Left ventricle myocardium inferior (tissue), 1 donor: ENCODE data around the gene SBF2. TPM values are rescaled to one million over a fixed set of nuclear protein-coding genes. Genes with fewer than 3 reads are reported as not detected.
"Not testable (repeated sequence)": the region's sequence is repeated elsewhere in the genome, so short reads cannot be mapped to it uniquely, and the experiment has no call there.

Experiments used
- DNase-seq: peaks from one replicate; pipeline ENCODE4 v3.0.0-alpha.2; 2020
- H3K27ac ChIP-seq: fragments of 200-600 bp; replicated peaks from 2 replicates; pipeline ENCODE4 v1.8.0; 2021
- H3K27me3 ChIP-seq: fragments of 200-600 bp; 2 replicates; pipeline ENCODE4 v1.8.0; 2021; ENCODE audit warnings: low read depth
- H3K36me3 ChIP-seq: fragments of 200-600 bp; 2 replicates; pipeline ENCODE4 v1.8.0; 2021
- H3K4me1 ChIP-seq: fragments of 200-600 bp; 2 replicates; pipeline ENCODE4 v1.8.0; 2021
- H3K4me3 ChIP-seq: fragments of 200-600 bp; 2 replicates; pipeline ENCODE4 v1.8.0; 2021; ENCODE audit warnings: mild to moderate bottlenecking, moderate library complexity
- H3K9me3 ChIP-seq: fragments of 200-600 bp; replicated peaks from 2 replicates; pipeline ENCODE4 v1.8.0; 2021
- CTCF ChIP-seq: fragments of 200-600 bp; IDR thresholded peaks from 2 replicates; pipeline ENCODE4 v1.8.0; 2021; ENCODE audit warnings: antibody characterized with exemption, mild to moderate bottlenecking, borderline replicate concordance
- intact Hi-C: fragments of 100-400 bp; cut with micrococcal nuclease; formaldehyde crosslinking; loops from one replicate; pipeline ENCODE4 v1.11.0; 2022
- total RNA-seq: library from RNA; stranded (reverse); fragmentation: NEBNext Ultra II Directional; extraction: Animal tissue kit (Norgen Biotek cat#: 25700); gene quantifications from one replicate; pipeline ENCODE4 v1.2.1, GENCODE V29; 2021
- donor health status: DM: no; HTN: yes; CAD: no; lungs with severe emphysema.

SBF2 gene
- total RNA-seq, 1 donor from 2014 or later, result 17.8 TPM

- Histone ChIP-seq H3K36me3 (no peaks in the 10 kb centered on the region), H3K27me3 (no peaks in the 10 kb centered on the region), H3K9me3 (no peaks in the 10 kb centered on the region), H3K4me1 (peaks cover 15% of the 10 kb centered on the region), H3K4me3 (no peak overlapping the region), H3K27ac (no peak overlapping the region)
- intact Hi-C loops, result no loop called here
- DNase-seq, result no peak
- TF ChIP-seq CTCF, result no peak
Measured at GRCh38 chr11:10268746-10269488, 25.1 kb downstream of the SBF2 start.

GRCh38 chr11:10267821-10268220, 26.2 kb downstream of the SBF2 start:
- intact Hi-C loops, result no loop called here
- no peaks in the 10 kb centered on the region for H3K27me3 ChIP-seq
- no peaks in the 10 kb centered on the region for H3K9me3 ChIP-seq
- no peak for TF ChIP-seq CTCF
- H3K4me3 ChIP-seq, result no peak overlapping the region
- no peak overlapping the region for H3K27ac ChIP-seq
- no peak for DNase-seq
- H3K36me3 ChIP-seq, result no peaks in the 10 kb centered on the region
- H3K4me1 ChIP-seq, result peaks cover 10% of the 10 kb centered on the region

GRCh38 chr11:10265936-10266335, 28.1 kb downstream of the SBF2 start:
- Histone ChIP-seq H3K4me3 (no peak overlapping the region), H3K36me3 (no peaks in the 10 kb centered on the region), H3K27ac (no peak overlapping the region), H3K27me3 (no peaks in the 10 kb centered on the region), H3K4me1 (peaks cover 10% of the 10 kb centered on the region), H3K9me3 (no peaks in the 10 kb centered on the region)
- no peak for DNase-seq
- TF ChIP-seq CTCF, result no peak
- intact Hi-C loops, result no loop called here

GRCh38 chr11:10264716-10265115, 29.3 kb downstream of the SBF2 start:
- DNase-seq, H3K4me3 ChIP-seq, H3K27me3 ChIP-seq, H3K27ac ChIP-seq, H3K4me1 ChIP-seq, H3K36me3 ChIP-seq, intact Hi-C loops, H3K9me3 ChIP-seq: not testable (repeated sequence)

GRCh38 chr11:10263929-10264328, 30.1 kb downstream of the SBF2 start:
- H3K27me3 ChIP-seq, result no peaks in the 10 kb centered on the region
- H3K4me1 ChIP-seq, result peaks cover 13% of the 10 kb centered on the region
- intact Hi-C loops, result no loop called here
- DNase-seq, result no peak
- no peaks in the 10 kb centered on the region for H3K9me3 ChIP-seq
- H3K27ac ChIP-seq, result no peak overlapping the region
- no peak for TF ChIP-seq CTCF
- H3K4me3 ChIP-seq, result no peak overlapping the region
- no peaks in the 10 kb centered on the region for H3K36me3 ChIP-seq

- peaks cover 12% of the 10 kb centered on the region for H3K4me1 ChIP-seq
- H3K9me3 ChIP-seq, result no peaks in the 10 kb centered on the region
- H3K4me3 ChIP-seq, result no peak overlapping the region
- no peaks in the 10 kb centered on the region for H3K36me3 ChIP-seq
- H3K27me3 ChIP-seq, result no peaks in the 10 kb centered on the region
- DNase-seq, result no peak
- no peak overlapping the region for H3K27ac ChIP-seq
- TF ChIP-seq CTCF, result no peak
- intact Hi-C loops, result no loop called here
Measured at GRCh38 chr11:10261821-10262220, 32.2 kb downstream of the SBF2 start.
